Posterior cingulate gyrus (tissue), 11 donors: ENCODE measurements around the gene FOXP1.

Source experiments
- DNase-seq, 10 donors: peaks; one replicate each; pipeline versions ENCODE4 v3.0.0 to v3.0.0-alpha.2; 2020 to 2021; ENCODE audit warnings: mixed read lengths in 3 of 10
- intact Hi-C: fragments of 100-400 bp; cut with DNase I; formaldehyde crosslinking; loops from one replicate; pipeline ENCODE4 v1.15.1; 2023

Gene FOXP1

GRCh38 chr3:71416876-71417275 lies 166.7 kb downstream of the FOXP1 start:
- intact Hi-C loops = no loop called here
- DNase-seq = peak in 1 of 10 donors; percentile 85

- intact Hi-C loops = no loop called here
- no peak for DNase-seq
Measured at GRCh38 chr3:71415681-71416122, 167.8 kb downstream of the FOXP1 start.

GRCh38 chr3:71414189-71414927 lies 169.2 kb downstream of the FOXP1 start:
- peak in 1 of 10 donors; percentile 50 for DNase-seq
- intact Hi-C loops = no loop called here

- intact Hi-C loops = no loop called here
- no peak for DNase-seq
Measured at GRCh38 chr3:71413572-71413971, 170.0 kb downstream of the FOXP1 start.

- intact Hi-C loops = no loop called here
- DNase-seq = no peak
Measured at GRCh38 chr3:71409352-71409751, 174.2 kb downstream of the FOXP1 start.

GRCh38 chr3:71408903-71409302 lies 174.6 kb downstream of the FOXP1 start:
- intact Hi-C loops = no loop called here
- no peak for DNase-seq

- no peak for DNase-seq
- intact Hi-C loops = no loop called here
Measured at GRCh38 chr3:71407823-71408222, 175.7 kb downstream of the FOXP1 start.

- no peak for DNase-seq
- intact Hi-C loops = no loop called here
Measured at GRCh38 chr3:71406972-71407810, 176.3 kb downstream of the FOXP1 start.

- DNase-seq = no peak
- intact Hi-C loops = no loop called here
Measured at GRCh38 chr3:71402911-71403310, 180.6 kb downstream of the FOXP1 start.

- intact Hi-C loops = no loop called here
- DNase-seq = no peak
Measured at GRCh38 chr3:71402280-71402679, 181.2 kb downstream of the FOXP1 start.

GRCh38 chr3:71401695-71402231 lies 181.8 kb downstream of the FOXP1 start:
- no peak for DNase-seq
- intact Hi-C loops = no loop called here

- DNase-seq = no peak
- intact Hi-C loops = no loop called here
Measured at GRCh38 chr3:71400986-71401451, 182.5 kb downstream of the FOXP1 start.

GRCh38 chr3:71399478-71399877 lies 184.1 kb downstream of the FOXP1 start:
- DNase-seq = no peak
- intact Hi-C loops = no loop called here

- intact Hi-C loops = no loop called here
- no peak for DNase-seq
Measured at GRCh38 chr3:71398157-71398836, 185.2 kb downstream of the FOXP1 start.

GRCh38 chr3:71397726-71398125 lies 185.8 kb downstream of the FOXP1 start:
- no peak for DNase-seq
- intact Hi-C loops = no loop called here

- no peak for DNase-seq
- intact Hi-C loops = no loop called here
Measured at GRCh38 chr3:71397046-71397445, 186.5 kb downstream of the FOXP1 start.

GRCh38 chr3:71395927-71396695 lies 187.4 kb downstream of the FOXP1 start:
- intact Hi-C loops = no loop called here
- DNase-seq = no peak

GRCh38 chr3:71395470-71395869 lies 188.1 kb downstream of the FOXP1 start:
- intact Hi-C loops = no loop called here
- DNase-seq = no peak

- DNase-seq = no peak
- intact Hi-C loops = no loop called here
Measured at GRCh38 chr3:71393745-71394144, 189.8 kb downstream of the FOXP1 start.

- DNase-seq = no peak
- intact Hi-C loops = no loop called here
Measured at GRCh38 chr3:71393093-71393492, 190.4 kb downstream of the FOXP1 start.
